ENCODE measurements around the gene HGFAC. TPM values are rescaled to one million over a fixed set of nuclear protein-coding genes. Genes with fewer than 3 reads are reported as not detected.

The HGFAC gene
- not detected for total RNA-seq

DNA sequence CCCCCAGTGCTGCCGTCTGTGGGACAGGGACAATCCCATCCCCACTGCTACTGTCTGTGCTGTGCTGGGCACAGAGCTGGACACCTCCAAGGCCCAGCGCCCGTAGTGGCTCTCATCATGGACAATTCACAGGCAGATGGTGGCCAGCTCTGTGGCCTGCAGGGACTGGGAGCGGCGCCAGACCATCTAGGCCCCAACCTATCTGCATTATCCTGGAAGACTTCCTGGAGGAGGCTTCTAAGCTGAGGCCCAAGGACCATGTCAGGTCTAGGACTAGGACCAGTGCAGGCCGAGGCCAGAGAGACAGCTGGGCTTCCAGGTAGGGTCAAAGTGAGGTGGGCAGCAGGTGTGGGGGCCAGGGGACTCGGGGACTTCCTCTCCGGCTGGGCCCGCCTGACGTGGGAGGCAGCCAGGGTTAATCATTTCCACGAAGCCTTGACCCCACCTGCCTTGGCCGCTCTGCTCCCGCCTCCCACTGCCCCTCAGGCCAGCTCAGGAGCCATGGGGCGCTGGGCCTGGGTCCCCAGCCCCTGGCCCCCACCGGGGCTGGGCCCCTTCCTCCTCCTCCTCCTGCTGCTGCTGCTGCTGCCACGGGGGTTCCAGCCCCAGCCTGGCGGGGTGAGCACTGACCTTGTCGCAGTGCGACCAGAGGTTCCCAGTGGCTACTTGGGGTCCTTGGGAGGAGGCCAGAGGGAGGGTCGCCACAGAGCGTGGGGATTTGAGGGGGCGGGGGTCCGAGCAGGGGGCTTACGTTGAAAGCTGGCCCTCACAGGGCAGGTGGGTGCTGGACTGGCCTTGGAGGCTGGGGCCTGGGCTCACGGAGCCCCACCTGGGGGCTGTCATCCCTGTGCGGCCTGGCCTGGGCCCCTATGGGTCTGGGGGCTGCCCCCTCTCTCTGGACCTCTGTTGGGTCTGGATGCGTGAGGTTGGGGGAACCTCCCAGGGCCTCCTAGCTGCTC is at the start of gene HGFAC:
Gene HGFAC, plus strand, starts transcription at position 468 of the 959 bp plus-strand sequence. Its CDS starts 34 bp downstream, at position 502.
- no peaks in the 10 kb centered on the region for H3K36me3 Mint-ChIP-seq (ENCODE audit: low read depth)
- no peak within 1 kb of the TSS for H3K27ac Mint-ChIP-seq
- CTCF ChIA-PET, result interaction anchor here (0.5 to 2.1 kb wide), 6 partner anchors 96 to 660 kb away, joined by 3 to 12 read pairs (median 4); no protein-coding TSS in a partner anchor
- H3K4me3 Mint-ChIP-seq, result no peak within 1 kb of the TSS
- intact Hi-C loops (cut with micrococcal nuclease), result loop anchor here (10.0 kb wide), 1 partner anchor 467 kb away; no protein-coding TSS in a partner anchor
- no peaks in the 10 kb centered on the region for H3K9me3 Mint-ChIP-seq
- H3K27me3 Mint-ChIP-seq (ENCODE audit: low read depth), result no peaks in the 10 kb centered on the region
- H3K4me1 Mint-ChIP-seq (ENCODE audit: low read depth), result no peaks in the 10 kb centered on the region
- DNase-seq, result no peak

GRCh38 chr4:3392321-3392720 is 49.4 kb upstream of the HGFAC start:
- CTCF ChIA-PET, result no interaction called here
- H3K27me3 Mint-ChIP-seq (ENCODE audit: low read depth), result no peaks in the 10 kb centered on the region

GRCh38 chr4:3393171-3393570 is 48.6 kb upstream of the HGFAC start:
- H3K4me1 Mint-ChIP-seq (ENCODE audit: low read depth), result peaks cover 4% of the 10 kb centered on the region
- no peak for DNase-seq
- H3K27ac Mint-ChIP-seq, result no peak overlapping the region
- intact Hi-C loops (cut with micrococcal nuclease), result no loop called here
- no peaks in the 10 kb centered on the region for H3K36me3 Mint-ChIP-seq (ENCODE audit: low read depth)
- H3K27me3 Mint-ChIP-seq (ENCODE audit: low read depth), result no peaks in the 10 kb centered on the region
- H3K4me3 Mint-ChIP-seq, result no peak overlapping the region
- CTCF ChIA-PET, result interaction anchor here (1.0 kb wide), 1 partner anchor 47 kb away, joined by 3 read pairs; no protein-coding TSS in a partner anchor
- H3K9me3 Mint-ChIP-seq, result no peaks in the 10 kb centered on the region

More at GRCh38 chr4:3392321-3392720, 49.4 kb upstream of the HGFAC start:
- Mint-ChIP-seq H3K4me1 (ENCODE audit: low read depth) (peaks cover 7% of the 10 kb centered on the region), H3K9me3 (no peaks in the 10 kb centered on the region), H3K27ac (no peak overlapping the region), H3K4me3 (no peak overlapping the region), H3K36me3 (ENCODE audit: low read depth) (no peaks in the 10 kb centered on the region)
- no peak for DNase-seq
- intact Hi-C loops (cut with micrococcal nuclease), result no loop called here

DNA sequence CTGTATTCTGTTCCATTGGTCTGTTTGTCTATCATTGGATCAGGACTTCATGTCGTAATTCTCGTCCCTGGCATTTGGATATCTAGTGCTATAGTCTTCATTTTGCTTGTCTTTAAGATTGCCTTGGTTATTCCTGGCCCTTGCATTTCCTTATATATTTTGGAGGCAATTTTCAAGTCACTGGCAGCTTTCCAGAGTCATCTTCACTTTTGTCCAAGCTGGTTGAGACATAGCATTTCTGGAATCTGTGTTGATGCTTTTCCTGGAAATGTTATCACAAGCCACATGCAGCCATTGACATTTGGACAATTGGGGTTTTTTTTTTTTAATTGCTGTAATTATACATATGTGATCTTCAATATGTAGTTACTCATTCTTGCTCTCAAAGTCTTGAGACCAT is 45.2 kb upstream of the HGFAC start:
- CTCF ChIA-PET, result no interaction called here
- no peaks in the 10 kb centered on the region for H3K4me1 Mint-ChIP-seq (ENCODE audit: low read depth)
- H3K27ac Mint-ChIP-seq, result no peak overlapping the region
- H3K4me3 Mint-ChIP-seq, result no peak overlapping the region
- no peaks in the 10 kb centered on the region for H3K27me3 Mint-ChIP-seq (ENCODE audit: low read depth)
- DNase-seq, result no peak
- H3K9me3 Mint-ChIP-seq, result no peaks in the 10 kb centered on the region
- no peaks in the 10 kb centered on the region for H3K36me3 Mint-ChIP-seq (ENCODE audit: low read depth)
- intact Hi-C loops (cut with micrococcal nuclease), result no loop called here

- CTCF ChIA-PET, result no interaction called here
- Mint-ChIP-seq H3K9me3 (no peaks in the 10 kb centered on the region), H3K36me3 (ENCODE audit: low read depth) (no peaks in the 10 kb centered on the region), H3K4me1 (ENCODE audit: low read depth) (no peaks in the 10 kb centered on the region), H3K27ac (no peak overlapping the region), H3K27me3 (ENCODE audit: low read depth) (no peaks in the 10 kb centered on the region), H3K4me3 (no peak overlapping the region)
- no peak for DNase-seq
- intact Hi-C loops (cut with micrococcal nuclease), result no loop called here
Observed at GRCh38 chr4:3397128-3397527, 44.6 kb upstream of the HGFAC start.

- no peak overlapping the region for H3K27ac Mint-ChIP-seq
- H3K36me3 Mint-ChIP-seq (ENCODE audit: low read depth), result no peaks in the 10 kb centered on the region
- H3K27me3 Mint-ChIP-seq (ENCODE audit: low read depth), result no peaks in the 10 kb centered on the region
- CTCF ChIA-PET, result interaction anchor here (0.6 to 1.7 kb wide), 3 partner anchors 80 to 325 kb away, joined by 3 to 5 read pairs (median 4); no protein-coding TSS in a partner anchor
- no peaks in the 10 kb centered on the region for H3K9me3 Mint-ChIP-seq
- no peak overlapping the region for H3K4me3 Mint-ChIP-seq
- intact Hi-C loops (cut with micrococcal nuclease), result no loop called here
- H3K4me1 Mint-ChIP-seq (ENCODE audit: low read depth), result no peaks in the 10 kb centered on the region
- no peak for DNase-seq
Observed at GRCh38 chr4:3399277-3400194, 42.2 kb upstream of the HGFAC start.

- DNase-seq, result peak; percentile 9
- Mint-ChIP-seq H3K9me3 (no peaks in the 10 kb centered on the region), H3K27ac (no peak overlapping the region), H3K36me3 (ENCODE audit: low read depth) (no peaks in the 10 kb centered on the region), H3K4me1 (ENCODE audit: low read depth) (no peaks in the 10 kb centered on the region), H3K4me3 (no peak overlapping the region), H3K27me3 (ENCODE audit: low read depth) (no peaks in the 10 kb centered on the region)
- intact Hi-C loops (cut with micrococcal nuclease), result no loop called here
- CTCF ChIA-PET, result no interaction called here
Observed at GRCh38 chr4:3401436-3402171, 40.2 kb upstream of the HGFAC start.

DNA sequence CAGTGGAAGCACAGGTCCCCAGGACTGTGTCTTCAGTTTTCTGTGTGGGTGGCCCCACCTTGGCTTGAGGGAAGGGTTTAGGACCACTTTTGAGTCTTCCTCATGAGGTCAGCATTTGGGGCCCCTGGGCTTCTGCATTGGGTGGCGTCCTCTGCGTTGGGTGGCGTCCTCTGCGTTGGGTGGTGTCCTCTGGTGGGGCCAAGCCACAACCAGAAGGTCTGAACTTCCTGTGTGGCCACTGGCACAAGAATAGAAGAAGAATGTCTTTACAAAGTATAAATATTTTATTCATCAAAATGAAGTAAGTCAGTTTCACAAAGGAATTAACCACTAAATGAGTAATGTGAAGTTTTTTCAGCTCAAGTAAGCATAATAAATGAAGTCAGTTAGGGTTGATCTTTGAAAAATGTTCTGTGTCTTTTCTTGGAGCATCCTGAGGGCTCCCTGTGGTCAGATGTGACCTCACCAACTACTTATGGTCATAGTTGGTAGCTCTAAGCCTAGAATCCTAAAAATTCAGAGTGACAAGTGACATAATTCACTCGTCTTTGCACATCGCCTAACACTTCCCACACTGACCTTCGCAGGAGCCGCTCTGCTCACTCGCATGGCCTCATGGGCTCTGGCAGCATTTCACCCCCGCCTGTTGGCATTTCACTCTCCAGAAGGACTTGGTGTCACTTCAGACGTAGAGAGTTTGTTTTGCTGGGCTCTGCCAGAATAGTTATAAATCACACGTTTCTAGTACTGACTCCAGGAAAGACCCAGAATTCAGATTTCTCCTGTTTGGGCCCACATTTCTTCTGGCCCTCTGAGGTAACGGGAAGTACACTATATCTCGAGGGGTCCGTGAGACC is 39.0 kb upstream of the HGFAC start:
- intact Hi-C loops (cut with micrococcal nuclease), result no loop called here
- no peak overlapping the region for H3K4me3 Mint-ChIP-seq
- DNase-seq, result peak; percentile 2

GRCh38 chr4:3403348-3403906 is 38.3 kb upstream of the HGFAC start:
- Mint-ChIP-seq H3K4me3 (no peak overlapping the region), H3K27ac (no peak overlapping the region), H3K4me1 (ENCODE audit: low read depth) (no peaks in the 10 kb centered on the region), H3K36me3 (ENCODE audit: low read depth) (no peaks in the 10 kb centered on the region), H3K27me3 (ENCODE audit: low read depth) (no peaks in the 10 kb centered on the region), H3K9me3 (no peaks in the 10 kb centered on the region)
- intact Hi-C loops (cut with micrococcal nuclease), result no loop called here
- DNase-seq, result peak; percentile 2
- CTCF ChIA-PET, result no interaction called here

More for the DNA sequence above, 39.0 kb upstream of the HGFAC start:
- no peaks in the 10 kb centered on the region for H3K36me3 Mint-ChIP-seq (ENCODE audit: low read depth)
- no peaks in the 10 kb centered on the region for H3K4me1 Mint-ChIP-seq (ENCODE audit: low read depth)
- CTCF ChIA-PET, result no interaction called here
- no peaks in the 10 kb centered on the region for H3K9me3 Mint-ChIP-seq
- no peaks in the 10 kb centered on the region for H3K27me3 Mint-ChIP-seq (ENCODE audit: low read depth)
- no peak overlapping the region for H3K27ac Mint-ChIP-seq

DNA sequence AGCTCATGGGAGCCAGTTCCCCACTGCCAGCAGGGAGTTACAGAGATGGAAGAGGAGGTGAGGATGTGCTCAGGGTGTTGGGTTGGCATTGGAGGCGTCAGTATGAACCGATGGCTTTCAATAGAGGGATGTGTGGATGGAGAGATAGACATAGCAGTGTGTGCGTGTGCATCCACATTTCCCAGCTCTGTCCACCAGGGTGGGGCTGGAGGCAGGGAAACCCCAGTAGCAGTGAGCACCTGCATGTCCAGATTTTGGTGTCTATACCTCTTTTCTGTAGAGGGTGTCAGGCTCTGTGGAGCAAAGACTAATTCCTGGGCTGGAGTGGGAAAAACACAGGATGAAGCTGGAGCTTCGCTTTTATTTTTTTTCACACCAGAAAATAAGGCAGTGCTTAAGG is 37.2 kb upstream of the HGFAC start:
- CTCF ChIA-PET, result no interaction called here
- no peaks in the 10 kb centered on the region for H3K27me3 Mint-ChIP-seq (ENCODE audit: low read depth)
- no peaks in the 10 kb centered on the region for H3K9me3 Mint-ChIP-seq
- no peak overlapping the region for H3K27ac Mint-ChIP-seq
- intact Hi-C loops (cut with micrococcal nuclease), result no loop called here
- peak; percentile 2 for DNase-seq
- no peaks in the 10 kb centered on the region for H3K4me1 Mint-ChIP-seq (ENCODE audit: low read depth)
- no peaks in the 10 kb centered on the region for H3K36me3 Mint-ChIP-seq (ENCODE audit: low read depth)
- H3K4me3 Mint-ChIP-seq, result no peak overlapping the region

DNA sequence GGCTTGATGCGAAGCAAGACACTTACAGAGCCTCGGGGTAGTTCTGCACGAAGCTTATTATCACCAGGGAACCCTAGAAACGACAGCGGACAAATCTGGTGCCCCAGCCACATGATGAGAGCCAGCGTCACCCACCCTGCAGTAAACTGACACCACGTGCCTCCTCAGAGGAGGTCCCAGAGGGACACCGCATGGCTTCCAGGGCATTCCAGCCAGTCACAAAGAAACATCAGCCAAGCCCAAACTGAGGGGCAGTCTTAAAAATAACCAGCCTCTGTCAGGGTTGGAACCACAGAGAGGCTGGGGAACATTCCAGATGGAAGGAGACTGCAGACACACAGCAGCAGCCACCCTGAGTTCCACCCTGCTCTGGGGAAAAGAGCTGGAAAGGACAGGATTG is 36.6 kb upstream of the HGFAC start:
- no peak overlapping the region for H3K27ac Mint-ChIP-seq
- CTCF ChIA-PET, result no interaction called here
- intact Hi-C loops (cut with micrococcal nuclease), result no loop called here
- H3K27me3 Mint-ChIP-seq (ENCODE audit: low read depth), result no peaks in the 10 kb centered on the region
- H3K4me3 Mint-ChIP-seq, result no peak overlapping the region
- no peaks in the 10 kb centered on the region for H3K9me3 Mint-ChIP-seq
- H3K4me1 Mint-ChIP-seq (ENCODE audit: low read depth), result no peaks in the 10 kb centered on the region
- no peaks in the 10 kb centered on the region for H3K36me3 Mint-ChIP-seq (ENCODE audit: low read depth)
- no peak for DNase-seq

All from activated naive CD4-positive, alpha-beta T cell treated with anti-CD3 and anti-CD28 coated beads for 36 hours (primary cell).